ENCODE results near the gene RIMKLB. TPM values are rescaled to one million over a fixed set of nuclear protein-coding genes. Genes with fewer than 3 reads are reported as not detected.
"Not testable (repeated sequence)": the region's sequence is repeated elsewhere in the genome, so short reads cannot be mapped to it uniquely, and the experiment has no call there.

The RIMKLB gene
- total RNA-seq, 4 donors from 2014 or later, result 26.6 to 34.5 (median 29.2) TPM

DNA sequence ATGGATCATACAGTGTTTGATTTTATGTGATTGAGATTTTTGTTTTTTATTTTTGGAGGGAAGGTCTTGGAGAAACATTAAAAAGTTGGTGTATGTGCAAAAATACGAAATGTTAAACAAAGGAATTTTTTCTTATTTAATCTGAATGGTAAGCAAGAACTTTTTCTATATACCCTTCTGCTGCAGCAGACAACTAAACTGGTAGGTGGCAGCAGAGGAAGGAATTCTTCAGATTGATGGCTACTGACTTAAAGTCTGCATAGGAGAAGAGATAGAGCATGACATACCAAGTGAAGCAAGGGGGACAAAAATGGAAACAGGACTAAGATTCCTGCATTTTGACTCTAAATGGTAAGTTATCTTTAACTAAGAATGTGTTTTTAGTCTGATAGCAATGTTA lies 82.6 kb downstream of the RIMKLB start:
- peaks cover 3 to 17% (median 7%) of the 10 kb centered on the region in 4 donors for H3K4me1 ChIP-seq
- TF ChIP-seq CTCF (IDR thresholded peaks at IDR 0.05) (peak in 1 of 3 experiments; percentile 37), EP300 (IDR thresholded peaks at IDR 0.05) (no peak)
- no peak overlapping the region for H3K27ac ChIP-seq (replicated peaks in 1 of 4)
- no peaks in the 10 kb centered on the region for H3K9me3 ChIP-seq
- peaks cover 0 to 36% (median 11%) of the 10 kb centered on the region in 4 donors for H3K36me3 ChIP-seq
- DNase-seq (ENCODE audit: extremely low spot score), result no peak
- H3K4me3 ChIP-seq, result no peak overlapping the region
- intact Hi-C loops (cut with DNase I), result no loop called here
- H3K27me3 ChIP-seq, result no peaks in the 10 kb centered on the region
- WGBS, result 73% methylated on average over 1 of the region's 1 CpG

DNA sequence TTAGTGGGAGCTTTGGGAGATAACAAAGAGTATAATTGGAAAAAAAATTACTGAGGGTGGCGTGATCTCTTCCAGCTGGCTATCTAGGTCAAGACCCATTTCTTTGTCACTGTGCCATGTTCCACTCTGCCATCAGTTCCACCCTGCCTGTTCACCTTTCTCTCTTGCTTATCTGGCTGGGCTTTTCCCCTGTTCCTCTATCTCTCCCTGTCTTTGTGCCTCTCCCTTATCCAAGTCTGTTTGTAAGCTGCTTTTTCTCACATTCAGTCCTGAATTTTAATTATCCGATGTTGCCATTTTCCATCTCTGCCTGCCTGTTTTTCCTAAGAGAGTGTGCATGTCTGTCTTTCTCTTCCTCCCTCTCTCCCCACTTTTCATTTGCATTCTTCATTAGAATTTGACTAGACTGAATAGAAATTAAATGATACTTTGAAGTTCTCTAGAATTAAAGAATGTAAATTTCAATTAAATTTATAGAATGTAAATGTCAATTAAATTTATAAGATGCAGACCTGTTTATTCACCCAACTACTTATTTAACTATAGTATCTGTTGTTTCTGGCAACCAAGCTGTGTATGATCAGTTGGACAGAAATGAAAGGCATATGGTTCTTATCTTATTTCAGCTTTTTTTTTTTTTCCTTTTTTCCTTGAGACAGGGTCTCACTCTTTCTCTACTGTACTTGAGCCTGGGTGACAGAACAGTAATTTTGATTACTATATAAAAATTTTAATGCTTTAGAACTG lies 83.8 kb downstream of the RIMKLB start:
- peaks cover 3 to 17% (median 7%) of the 10 kb centered on the region in 4 donors for H3K4me1 ChIP-seq
- peaks cover 0 to 30% (median 11%) of the 10 kb centered on the region in 4 donors for H3K36me3 ChIP-seq
- no peak overlapping the region for H3K4me3 ChIP-seq
- no peaks in the 10 kb centered on the region for H3K27me3 ChIP-seq
- TF ChIP-seq CTCF (IDR thresholded peaks at IDR 0.05) (no peak), EP300 (IDR thresholded peaks at IDR 0.05) (no peak), POLR2A (IDR thresholded peaks at IDR 0.05; ENCODE audit: low read depth) (no peak), POLR2AphosphoS5 (IDR thresholded peaks at IDR 0.05) (no peak)
- DNase-seq (ENCODE audit: extremely low spot score), result no peak
- no peak overlapping the region for H3K27ac ChIP-seq (replicated peaks in 1 of 4)
- WGBS, result 67% methylated on average over 2 of the region's 2 CpGs
- intact Hi-C loops (cut with DNase I), result no loop called here
- no peaks in the 10 kb centered on the region for H3K9me3 ChIP-seq

GRCh38 chr12:8784290-8784888 lies 86.6 kb downstream of the RIMKLB start:
- intact Hi-C loops (cut with DNase I), result no loop called here
- H3K9me3 ChIP-seq, result no peaks in the 10 kb centered on the region
- no peaks in the 10 kb centered on the region for H3K27me3 ChIP-seq
- H3K4me3 ChIP-seq, result no peak overlapping the region
- peaks cover 0 to 22% (median 11%) of the 10 kb centered on the region in 4 donors for H3K36me3 ChIP-seq
- TF ChIP-seq EP300 (IDR thresholded peaks at IDR 0.05), result no peak
- TF ChIP-seq POLR2AphosphoS5 (IDR thresholded peaks at IDR 0.05), result no peak
- no peak for TF ChIP-seq POLR2A (IDR thresholded peaks at IDR 0.05; ENCODE audit: low read depth)
- TF ChIP-seq CTCF (IDR thresholded peaks at IDR 0.05), result no peak
- no peak for DNase-seq (ENCODE audit: extremely low spot score)
- H3K27ac ChIP-seq (replicated peaks in 1 of 4), result no peak overlapping the region
- peaks cover 0 to 9% (median 3%) of the 10 kb centered on the region in 4 donors for H3K4me1 ChIP-seq

DNA sequence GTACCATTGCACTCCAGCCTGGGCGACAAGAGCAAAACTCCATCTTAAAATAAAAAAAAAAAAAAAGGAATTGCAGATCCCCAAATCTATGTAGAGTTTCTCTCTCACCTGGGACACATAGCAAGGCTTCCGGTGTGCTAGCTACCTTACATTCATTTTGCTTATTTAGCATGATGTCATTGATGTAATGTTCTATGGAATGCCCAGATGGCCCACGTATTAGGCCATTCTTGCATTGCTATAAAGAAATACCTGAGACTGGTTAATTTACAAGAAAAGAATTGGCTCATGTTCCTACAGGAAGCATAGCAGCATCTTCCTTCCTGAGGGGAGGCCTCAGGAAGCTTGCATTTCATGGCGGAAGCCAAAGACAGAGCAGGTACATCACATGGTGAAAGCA lies 87.7 kb downstream of the RIMKLB start:
- Histone ChIP-seq H3K9me3 (no peaks in the 10 kb centered on the region), H3K27me3 (no peaks in the 10 kb centered on the region), H3K4me1 (peaks cover 0 to 9% (median 2%) of the 10 kb centered on the region in 4 donors), H3K4me3 (no peak overlapping the region), H3K27ac (replicated peaks in 1 of 4) (no peak overlapping the region), H3K36me3 (peaks cover 0 to 22% (median 11%) of the 10 kb centered on the region in 4 donors)
- intact Hi-C loops (cut with DNase I), result no loop called here
- DNase-seq (ENCODE audit: extremely low spot score), result no peak
- no peak for TF ChIP-seq EP300 (IDR thresholded peaks at IDR 0.05)
- TF ChIP-seq POLR2A (IDR thresholded peaks at IDR 0.05; ENCODE audit: low read depth), result no peak
- no peak for TF ChIP-seq POLR2AphosphoS5 (IDR thresholded peaks at IDR 0.05)
- WGBS, result 79% methylated on average over 4 of the region's 4 CpGs

DNA sequence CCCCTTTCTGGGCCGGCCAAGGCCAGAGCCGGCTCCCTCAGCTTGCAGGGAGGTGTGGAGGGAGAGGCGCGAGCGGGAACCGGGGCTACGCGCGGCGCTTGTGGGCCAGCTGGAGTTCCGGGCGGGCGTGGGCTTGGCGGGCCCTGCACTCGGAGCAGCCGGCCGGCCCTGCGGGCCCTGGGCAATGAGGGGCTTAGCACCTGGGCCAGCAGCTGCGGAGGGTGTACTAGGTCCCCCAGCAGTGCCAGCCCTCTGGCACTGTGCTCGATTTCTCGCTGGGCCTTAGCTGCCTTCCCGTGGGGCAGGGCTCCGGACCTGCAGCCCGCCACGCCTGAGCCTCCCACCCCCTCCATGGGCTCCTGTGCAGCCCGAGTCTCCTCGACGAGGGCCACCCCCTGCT lies 89.4 kb downstream of the RIMKLB start:
- H3K27me3 ChIP-seq; H3K4me3 ChIP-seq; DNase-seq (ENCODE audit: extremely low spot score); H3K9me3 ChIP-seq; intact Hi-C loops (cut with DNase I); H3K4me1 ChIP-seq; H3K27ac ChIP-seq (replicated peaks in 1 of 4): not testable (repeated sequence)
- peaks cover 0 to 16% (median 11%) of the 10 kb centered on the region in 4 donors for H3K36me3 ChIP-seq
- WGBS, result 95% methylated on average over 3 of the region's 28 CpGs

DNA sequence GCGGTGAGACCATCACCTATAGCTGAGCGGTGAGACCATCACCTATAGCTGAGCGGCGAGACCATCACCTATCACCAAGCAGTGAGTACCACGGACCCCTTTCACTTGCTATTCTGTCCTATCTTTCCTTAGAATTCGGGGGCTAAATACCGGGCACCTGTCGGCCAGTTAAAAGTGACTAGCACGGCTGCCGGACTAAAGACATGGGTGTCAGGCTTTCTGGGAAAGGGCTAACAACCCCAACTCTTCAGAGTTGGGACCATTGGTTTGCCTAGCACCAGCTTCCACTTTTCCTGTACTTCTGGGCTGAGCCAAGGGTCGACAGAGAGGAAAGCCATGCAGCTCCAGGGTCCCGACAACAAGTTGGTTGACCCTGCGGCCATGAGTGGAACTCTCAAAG lies 90.9 kb downstream of the RIMKLB start:
- H3K36me3 ChIP-seq; H3K27ac ChIP-seq (replicated peaks in 1 of 4); DNase-seq (ENCODE audit: extremely low spot score); H3K9me3 ChIP-seq; H3K4me3 ChIP-seq; H3K27me3 ChIP-seq; intact Hi-C loops (cut with DNase I); H3K4me1 ChIP-seq: not testable (repeated sequence)
- 70% methylated on average over 9 of the region's 13 CpGs for WGBS

GRCh38 chr12:8789341-8790013 lies 91.7 kb downstream of the RIMKLB start:
- H3K27me3 ChIP-seq; H3K4me1 ChIP-seq; H3K9me3 ChIP-seq; H3K36me3 ChIP-seq; intact Hi-C loops (cut with DNase I); H3K4me3 ChIP-seq; H3K27ac ChIP-seq (replicated peaks in 1 of 4); DNase-seq (ENCODE audit: extremely low spot score): not testable (repeated sequence)
- 84% methylated on average over 13 of the region's 13 CpGs for WGBS

GRCh38 chr12:8793226-8793625 lies 95.4 kb downstream of the RIMKLB start:
- H3K27me3 ChIP-seq; H3K9me3 ChIP-seq; H3K36me3 ChIP-seq; H3K4me1 ChIP-seq; H3K4me3 ChIP-seq; DNase-seq (ENCODE audit: extremely low spot score); intact Hi-C loops (cut with DNase I); H3K27ac ChIP-seq (replicated peaks in 1 of 4): not testable (repeated sequence)
- WGBS, result 80% methylated on average over 4 of the region's 4 CpGs

GRCh38 chr12:8794611-8795010 lies 96.8 kb downstream of the RIMKLB start:
- intact Hi-C loops (cut with DNase I); H3K27me3 ChIP-seq; DNase-seq (ENCODE audit: extremely low spot score); H3K27ac ChIP-seq (replicated peaks in 1 of 4); H3K4me1 ChIP-seq; H3K4me3 ChIP-seq; H3K9me3 ChIP-seq; H3K36me3 ChIP-seq: not testable (repeated sequence)
- 100% methylated on average over 7 of the region's 21 CpGs for WGBS
